ENCODE measurements around the gene HERPUD1. TPM values are rescaled to one million over a fixed set of nuclear protein-coding genes. Genes with fewer than 3 reads are reported as not detected.
"Not testable (repeated sequence)": the region's sequence is repeated elsewhere in the genome, so short reads cannot be mapped to it uniquely, and the experiment has no call there.

The HERPUD1 gene, protein sequence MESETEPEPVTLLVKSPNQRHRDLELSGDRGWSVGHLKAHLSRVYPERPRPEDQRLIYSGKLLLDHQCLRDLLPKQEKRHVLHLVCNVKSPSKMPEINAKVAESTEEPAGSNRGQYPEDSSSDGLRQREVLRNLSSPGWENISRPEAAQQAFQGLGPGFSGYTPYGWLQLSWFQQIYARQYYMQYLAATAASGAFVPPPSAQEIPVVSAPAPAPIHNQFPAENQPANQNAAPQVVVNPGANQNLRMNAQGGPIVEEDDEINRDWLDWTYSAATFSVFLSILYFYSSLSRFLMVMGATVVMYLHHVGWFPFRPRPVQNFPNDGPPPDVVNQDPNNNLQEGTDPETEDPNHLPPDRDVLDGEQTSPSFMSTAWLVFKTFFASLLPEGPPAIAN
- total RNA-seq: 100 to 1,000 TPM; 143 to 274 (median 161) TPM

DNA sequence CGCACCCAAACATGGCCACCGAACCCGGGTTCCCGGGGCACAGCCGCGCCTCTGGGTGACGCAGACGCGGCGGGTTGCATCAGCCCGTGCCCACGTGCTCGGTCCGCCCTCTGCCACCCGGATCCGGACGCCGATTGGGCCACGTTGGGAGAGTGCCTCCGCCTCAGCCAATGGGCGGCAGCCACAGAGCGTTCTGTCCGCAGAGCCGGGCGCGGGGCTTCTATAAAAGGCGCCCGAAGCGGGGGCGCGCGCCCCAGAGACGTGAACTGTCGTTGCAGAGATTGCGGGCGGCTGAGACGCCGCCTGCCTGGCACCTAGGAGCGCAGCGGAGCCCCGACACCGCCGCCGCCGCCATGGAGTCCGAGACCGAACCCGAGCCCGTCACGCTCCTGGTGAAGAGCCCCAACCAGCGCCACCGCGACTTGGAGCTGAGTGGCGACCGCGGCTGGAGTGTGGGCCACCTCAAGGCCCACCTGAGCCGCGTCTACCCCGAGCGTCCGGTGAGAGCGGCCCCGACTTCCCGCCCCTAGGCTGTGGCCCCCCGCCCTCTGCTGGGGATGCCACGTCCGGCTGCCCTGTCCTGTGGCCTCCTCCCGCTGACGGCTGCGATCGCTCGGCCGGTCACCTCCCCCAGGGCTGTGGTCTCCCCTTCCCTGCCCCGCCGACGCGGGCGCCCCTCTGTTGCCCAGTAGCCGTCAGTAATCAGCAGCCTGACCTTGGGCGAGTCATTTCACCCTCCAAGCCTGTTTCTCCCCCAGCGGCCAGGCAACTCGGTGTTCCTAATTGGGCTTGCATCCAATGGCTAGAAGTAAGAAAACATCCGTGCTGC lies at the start of gene HERPUD1:
TSS of gene HERPUD1 (plus strand) at position 251 of the 829 bp plus-strand sequence. CDS start at position 354, 103 bp downstream.
- H3K36me3 ChIP-seq: peaks cover 2 to 20% (median 7%) of the 10 kb centered on the region in 3 donors
- no peaks in the 10 kb centered on the region for H3K27me3 ChIP-seq
- WGBS, 2 donors: 0% methylated on average over 14 to 27 of the region's 83 CpGs
- H3K4me1 ChIP-seq: peaks cover 0 to 45% (median 34%) of the 10 kb centered on the region in 4 donors
- H3K27ac ChIP-seq: peak within 1 kb of the TSS; percentile 95 to 100 (median 98)
- TF ChIP-seq EP300 (IDR thresholded peaks at IDR 0.05): peak; percentile 89 to 99
- TF ChIP-seq POLR2A (IDR thresholded peaks at IDR 0.05): peak; percentile 95 to 98
- TF ChIP-seq, protein P1, sequence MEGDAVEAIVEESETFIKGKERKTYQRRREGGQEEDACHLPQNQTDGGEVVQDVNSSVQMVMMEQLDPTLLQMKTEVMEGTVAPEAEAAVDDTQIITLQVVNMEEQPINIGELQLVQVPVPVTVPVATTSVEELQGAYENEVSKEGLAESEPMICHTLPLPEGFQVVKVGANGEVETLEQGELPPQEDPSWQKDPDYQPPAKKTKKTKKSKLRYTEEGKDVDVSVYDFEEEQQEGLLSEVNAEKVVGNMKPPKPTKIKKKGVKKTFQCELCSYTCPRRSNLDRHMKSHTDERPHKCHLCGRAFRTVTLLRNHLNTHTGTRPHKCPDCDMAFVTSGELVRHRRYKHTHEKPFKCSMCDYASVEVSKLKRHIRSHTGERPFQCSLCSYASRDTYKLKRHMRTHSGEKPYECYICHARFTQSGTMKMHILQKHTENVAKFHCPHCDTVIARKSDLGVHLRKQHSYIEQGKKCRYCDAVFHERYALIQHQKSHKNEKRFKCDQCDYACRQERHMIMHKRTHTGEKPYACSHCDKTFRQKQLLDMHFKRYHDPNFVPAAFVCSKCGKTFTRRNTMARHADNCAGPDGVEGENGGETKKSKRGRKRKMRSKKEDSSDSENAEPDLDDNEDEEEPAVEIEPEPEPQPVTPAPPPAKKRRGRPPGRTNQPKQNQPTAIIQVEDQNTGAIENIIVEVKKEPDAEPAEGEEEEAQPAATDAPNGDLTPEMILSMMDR (IDR thresholded peaks at IDR 0.05): peak in 2 of 5 experiments; percentile 21 to 46
- H3K9me3 ChIP-seq: no peaks in the 10 kb centered on the region
- H3K4me3 ChIP-seq: peak within 1 kb of the TSS; percentile 89 to 100 (median 97)
- DNase-seq (ENCODE audit: low spot score in 2 of 2): peak; percentile 95 to 96

DNA sequence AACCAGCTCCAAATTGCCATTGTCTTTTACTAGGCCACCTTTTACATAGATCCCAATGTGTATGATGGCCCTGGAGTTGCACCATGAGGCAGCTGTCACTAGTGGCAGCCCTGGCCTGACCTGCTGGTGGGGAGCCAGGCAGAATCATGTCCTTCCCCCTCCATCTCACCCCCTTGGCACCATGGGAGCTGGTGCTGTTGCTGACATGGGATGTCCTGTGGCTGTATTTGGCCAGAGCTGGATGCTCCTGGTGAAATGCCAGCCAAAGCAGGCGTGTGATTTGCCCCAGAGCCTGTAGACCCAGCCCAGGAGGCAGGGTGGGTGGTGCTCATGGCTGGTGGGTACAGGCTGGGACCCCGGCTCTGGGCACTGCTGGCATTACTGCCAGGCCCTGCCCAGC lies 48.4 kb upstream of the HERPUD1 start:
- Histone ChIP-seq H3K27ac (no peak overlapping the region), H3K4me1 (no peaks in the 10 kb centered on the region), H3K36me3 (no peaks in the 10 kb centered on the region), H3K27me3 (no peaks in the 10 kb centered on the region), H3K4me3 (no peak overlapping the region), H3K9me3 (no peaks in the 10 kb centered on the region)
- WGBS, 2 donors: 80 to 83% methylated on average over 1 of the region's 2 CpGs
- no peak for TF ChIP-seq POLR2A (IDR thresholded peaks at IDR 0.05)
- TF ChIP-seq, protein P1 (IDR thresholded peaks at IDR 0.05): no peak
- no peak for TF ChIP-seq EP300 (IDR thresholded peaks at IDR 0.05)
- no peak for DNase-seq (ENCODE audit: low spot score in 2 of 2)

DNA sequence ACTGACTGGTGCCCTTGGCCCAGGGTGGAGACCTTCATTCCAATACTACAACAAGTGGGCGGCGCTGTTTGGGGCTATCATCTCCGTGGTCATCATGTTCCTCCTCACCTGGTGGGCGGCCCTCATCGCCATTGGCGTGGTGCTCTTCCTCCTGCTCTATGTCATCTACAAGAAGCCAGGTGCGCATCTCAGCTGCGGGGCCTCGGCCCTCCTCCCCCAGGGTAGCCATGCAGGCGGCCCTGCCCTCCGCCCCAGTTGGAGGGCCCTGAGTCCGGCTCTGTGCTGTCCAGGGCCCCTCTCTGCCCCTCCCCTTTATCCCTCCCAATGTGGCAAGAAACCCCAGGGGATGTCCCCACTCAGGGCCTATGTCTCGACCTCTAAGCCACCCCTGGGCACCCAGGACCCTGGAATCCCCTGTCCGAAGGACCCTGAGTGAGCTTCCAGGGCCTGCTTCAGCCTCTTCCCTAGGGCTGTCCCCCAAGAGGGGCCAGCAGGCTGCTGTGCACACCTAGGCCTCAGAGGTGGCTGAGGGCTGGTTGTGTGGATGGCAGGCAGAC lies 47.8 kb upstream of the HERPUD1 start:
- WGBS, 2 donors: 88 to 89% methylated on average over 13 to 14 of the region's 14 CpGs

DNA sequence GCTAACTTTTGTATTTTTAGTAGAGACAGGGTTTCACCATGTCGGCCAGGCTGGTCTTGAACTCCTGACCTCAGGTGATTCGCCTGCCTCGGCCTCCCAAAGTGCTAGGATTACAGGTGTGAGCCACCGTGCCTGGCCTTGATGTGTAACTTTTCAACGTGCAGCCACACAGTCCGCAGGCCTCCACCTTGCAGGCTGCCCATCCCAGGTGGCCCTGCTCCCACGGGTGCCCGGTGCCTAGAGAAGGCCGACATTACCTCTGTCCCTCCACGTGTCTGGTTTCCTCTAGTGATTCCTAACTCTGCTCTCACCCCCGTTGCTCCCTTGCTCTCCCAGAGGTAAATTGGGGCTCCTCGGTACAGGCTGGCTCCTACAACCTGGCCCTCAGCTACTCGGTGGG lies 47.0 kb upstream of the HERPUD1 start:
- not testable (repeated sequence) for H3K4me1 ChIP-seq; H3K4me3 ChIP-seq; H3K36me3 ChIP-seq; DNase-seq (ENCODE audit: low spot score in 2 of 2); H3K9me3 ChIP-seq; H3K27ac ChIP-seq; H3K27me3 ChIP-seq
- 90 to 92% methylated on average over 13 of the region's 13 CpGs for WGBS, 2 donors

More for the DNA sequence above, 47.8 kb upstream of the HERPUD1 start:
- no peak for DNase-seq (ENCODE audit: low spot score in 2 of 2)
- Histone ChIP-seq H3K36me3 (no peaks in the 10 kb centered on the region), H3K9me3 (no peaks in the 10 kb centered on the region), H3K4me1 (no peaks in the 10 kb centered on the region), H3K4me3 (no peak overlapping the region), H3K27ac (no peak overlapping the region), H3K27me3 (no peaks in the 10 kb centered on the region)
- TF ChIP-seq, protein P1 (IDR thresholded peaks at IDR 0.05): no peak
- TF ChIP-seq POLR2A (IDR thresholded peaks at IDR 0.05): no peak
- no peak for TF ChIP-seq EP300 (IDR thresholded peaks at IDR 0.05)

DNA sequence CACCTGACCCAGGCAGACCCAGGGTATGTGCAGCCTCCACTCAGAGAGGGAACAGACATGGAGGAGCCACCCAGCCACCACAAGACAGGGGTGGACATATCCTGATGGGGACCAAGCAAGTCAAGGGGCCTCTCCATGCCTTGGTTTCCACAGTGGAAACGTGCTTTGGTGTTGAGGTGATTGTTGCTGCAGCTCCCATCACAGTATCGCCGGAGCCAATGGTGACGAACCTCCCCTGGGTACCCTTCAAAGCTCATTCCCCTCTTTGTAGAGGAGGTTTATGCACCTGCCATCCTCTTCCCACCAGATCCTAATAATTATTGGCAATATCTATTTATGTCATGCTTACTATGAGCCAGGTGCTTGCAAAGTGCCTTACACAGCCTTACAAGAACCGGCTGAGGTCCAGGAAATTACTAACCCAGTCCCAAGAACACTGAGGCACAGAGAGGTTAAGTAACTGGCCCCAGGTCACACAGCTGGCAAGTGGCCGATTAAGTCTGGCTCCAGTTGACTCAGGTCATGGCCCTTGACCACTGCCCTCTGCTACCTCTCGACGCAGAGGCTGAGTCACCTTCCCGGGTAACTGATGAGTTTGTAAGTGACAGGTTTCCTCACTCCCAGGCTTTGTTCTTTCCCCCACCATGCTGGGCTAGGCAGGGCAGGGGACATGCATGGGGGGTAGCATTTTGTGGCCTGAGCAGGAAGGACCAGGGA lies 46.3 kb upstream of the HERPUD1 start:
- Histone ChIP-seq H3K4me1 (no peaks in the 10 kb centered on the region), H3K27me3 (no peaks in the 10 kb centered on the region), H3K27ac (no peak overlapping the region), H3K36me3 (no peaks in the 10 kb centered on the region), H3K4me3 (no peak overlapping the region), H3K9me3 (no peaks in the 10 kb centered on the region)
- DNase-seq (ENCODE audit: low spot score in 2 of 2): no peak
- TF ChIP-seq EP300 (IDR thresholded peaks at IDR 0.05): no peak
- 72 to 75% methylated on average over 9 of the region's 9 CpGs for WGBS, 2 donors
